ENCODE data around the gene LSM14B. TPM values are rescaled to one million over a fixed set of nuclear protein-coding genes. Genes with fewer than 3 reads are reported as not detected.

LSM14B gene
- total RNA-seq, 1 donor from 2014 or later: 36.8 TPM

DNA sequence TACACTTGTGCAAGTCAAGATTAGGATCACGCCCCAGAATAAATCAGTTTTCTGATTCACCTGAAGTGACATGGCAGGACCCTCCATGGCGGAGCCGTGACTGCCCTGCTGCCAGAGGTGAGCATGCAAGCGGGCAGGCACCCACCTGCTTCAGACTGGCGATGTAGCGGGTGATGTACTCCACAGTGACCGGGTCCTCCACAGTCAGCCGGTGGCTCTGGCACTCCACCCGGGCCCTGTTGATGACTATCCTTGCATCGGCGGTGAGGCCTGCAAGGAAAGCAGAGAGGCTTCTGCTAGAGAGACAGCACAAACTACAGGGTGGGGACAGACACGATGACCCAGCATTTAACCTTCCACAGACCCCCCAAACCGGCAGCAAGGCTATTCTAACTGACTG lies 17.4 kb downstream of the LSM14B start:
- H3K4me3 ChIP-seq: no peak overlapping the region
- no peaks in the 10 kb centered on the region for H3K27me3 ChIP-seq (ENCODE audit: low read depth)
- intact Hi-C loops (cut with DNase I): no loop called here
- no peak overlapping the region for H3K27ac ChIP-seq
- DNase-seq (no peak), ATAC-seq (no peak)
- H3K36me3 ChIP-seq: peaks cover 63% of the 10 kb centered on the region
- peaks cover 32% of the 10 kb centered on the region for H3K4me1 ChIP-seq
- TF ChIP-seq, protein P1, sequence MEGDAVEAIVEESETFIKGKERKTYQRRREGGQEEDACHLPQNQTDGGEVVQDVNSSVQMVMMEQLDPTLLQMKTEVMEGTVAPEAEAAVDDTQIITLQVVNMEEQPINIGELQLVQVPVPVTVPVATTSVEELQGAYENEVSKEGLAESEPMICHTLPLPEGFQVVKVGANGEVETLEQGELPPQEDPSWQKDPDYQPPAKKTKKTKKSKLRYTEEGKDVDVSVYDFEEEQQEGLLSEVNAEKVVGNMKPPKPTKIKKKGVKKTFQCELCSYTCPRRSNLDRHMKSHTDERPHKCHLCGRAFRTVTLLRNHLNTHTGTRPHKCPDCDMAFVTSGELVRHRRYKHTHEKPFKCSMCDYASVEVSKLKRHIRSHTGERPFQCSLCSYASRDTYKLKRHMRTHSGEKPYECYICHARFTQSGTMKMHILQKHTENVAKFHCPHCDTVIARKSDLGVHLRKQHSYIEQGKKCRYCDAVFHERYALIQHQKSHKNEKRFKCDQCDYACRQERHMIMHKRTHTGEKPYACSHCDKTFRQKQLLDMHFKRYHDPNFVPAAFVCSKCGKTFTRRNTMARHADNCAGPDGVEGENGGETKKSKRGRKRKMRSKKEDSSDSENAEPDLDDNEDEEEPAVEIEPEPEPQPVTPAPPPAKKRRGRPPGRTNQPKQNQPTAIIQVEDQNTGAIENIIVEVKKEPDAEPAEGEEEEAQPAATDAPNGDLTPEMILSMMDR (IDR thresholded peaks at IDR 0.05): no peak
- no peaks in the 10 kb centered on the region for H3K9me3 ChIP-seq

DNA sequence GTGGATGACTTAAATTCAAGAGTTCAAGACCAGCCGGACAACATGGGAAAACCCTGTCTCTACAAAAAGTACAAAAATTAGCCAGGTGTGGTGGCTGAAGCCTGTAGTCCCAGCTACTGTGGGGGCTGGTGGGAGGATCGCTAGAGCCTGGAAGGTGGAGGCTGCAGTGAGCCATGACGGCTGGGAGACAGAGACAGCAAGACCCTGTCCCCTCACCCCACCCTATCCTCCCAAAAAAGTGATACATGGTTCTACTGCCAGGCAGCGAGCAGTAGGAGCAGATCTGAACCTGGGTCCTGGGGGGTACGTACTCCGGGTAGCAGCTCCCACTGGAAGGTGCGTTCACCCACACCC lies 18.7 kb downstream of the LSM14B start:
- H3K27ac ChIP-seq: no peak overlapping the region
- DNase-seq (no peak), ATAC-seq (no peak)
- H3K9me3 ChIP-seq: no peaks in the 10 kb centered on the region
- no peaks in the 10 kb centered on the region for H3K27me3 ChIP-seq (ENCODE audit: low read depth)
- intact Hi-C loops (cut with DNase I): no loop called here
- peaks cover 50% of the 10 kb centered on the region for H3K36me3 ChIP-seq
- peaks cover 33% of the 10 kb centered on the region for H3K4me1 ChIP-seq
- TF ChIP-seq, protein P1 (IDR thresholded peaks at IDR 0.05): no peak
- H3K4me3 ChIP-seq: peak overlapping the region; percentile 87

DNA sequence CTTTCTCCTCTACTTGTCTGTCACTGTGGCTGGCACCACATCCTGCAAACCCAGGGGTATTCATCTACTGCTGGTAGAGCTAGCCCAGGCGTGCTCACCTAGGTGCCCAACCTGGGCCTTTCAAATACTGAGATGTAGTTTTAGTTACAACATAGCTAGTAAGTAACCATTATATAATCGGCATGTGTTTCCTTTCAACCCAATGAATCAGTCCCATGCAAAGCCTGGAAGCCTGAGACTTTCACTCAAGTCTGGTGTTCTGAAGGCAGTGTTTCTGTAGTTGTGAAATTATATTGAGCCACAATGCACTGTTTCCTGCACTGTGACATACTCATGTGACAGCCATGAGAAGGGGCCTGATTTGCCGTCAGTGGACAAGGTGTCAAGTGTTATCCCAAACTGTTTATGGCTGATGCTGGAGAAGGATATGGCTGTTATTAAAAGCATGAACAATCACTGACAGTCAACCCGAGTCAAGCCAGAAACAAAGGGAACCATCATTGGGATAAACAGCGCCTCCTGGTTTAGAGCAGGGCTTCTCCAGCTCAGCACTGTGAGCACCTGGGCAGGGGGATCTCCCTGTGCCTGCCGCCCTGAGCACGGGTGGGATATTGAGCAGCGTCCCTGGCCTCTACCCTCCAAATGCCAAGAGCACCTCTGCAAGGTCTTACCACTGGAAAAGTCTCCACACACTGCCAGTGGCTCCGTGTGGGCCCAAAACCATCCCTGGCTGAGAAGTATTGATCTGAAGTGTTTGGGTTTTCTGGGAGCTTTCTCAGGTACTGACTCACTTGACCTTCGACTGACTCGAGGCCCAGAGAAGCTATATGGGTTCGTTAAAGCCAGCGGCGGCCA lies 19.3 kb downstream of the LSM14B start:
- H3K4me3 ChIP-seq: peak overlapping the region; percentile 87
- intact Hi-C loops (cut with DNase I): no loop called here
- H3K27ac ChIP-seq: peak overlapping the region; percentile 89
- H3K4me1 ChIP-seq: peaks cover 33% of the 10 kb centered on the region
- TF ChIP-seq, protein P1 (IDR thresholded peaks at IDR 0.05): peak; percentile 30
- ATAC-seq (no peak), DNase-seq (no peak)
- peaks cover 43% of the 10 kb centered on the region for H3K36me3 ChIP-seq
- no peaks in the 10 kb centered on the region for H3K27me3 ChIP-seq (ENCODE audit: low read depth)
- H3K9me3 ChIP-seq: no peaks in the 10 kb centered on the region

DNA sequence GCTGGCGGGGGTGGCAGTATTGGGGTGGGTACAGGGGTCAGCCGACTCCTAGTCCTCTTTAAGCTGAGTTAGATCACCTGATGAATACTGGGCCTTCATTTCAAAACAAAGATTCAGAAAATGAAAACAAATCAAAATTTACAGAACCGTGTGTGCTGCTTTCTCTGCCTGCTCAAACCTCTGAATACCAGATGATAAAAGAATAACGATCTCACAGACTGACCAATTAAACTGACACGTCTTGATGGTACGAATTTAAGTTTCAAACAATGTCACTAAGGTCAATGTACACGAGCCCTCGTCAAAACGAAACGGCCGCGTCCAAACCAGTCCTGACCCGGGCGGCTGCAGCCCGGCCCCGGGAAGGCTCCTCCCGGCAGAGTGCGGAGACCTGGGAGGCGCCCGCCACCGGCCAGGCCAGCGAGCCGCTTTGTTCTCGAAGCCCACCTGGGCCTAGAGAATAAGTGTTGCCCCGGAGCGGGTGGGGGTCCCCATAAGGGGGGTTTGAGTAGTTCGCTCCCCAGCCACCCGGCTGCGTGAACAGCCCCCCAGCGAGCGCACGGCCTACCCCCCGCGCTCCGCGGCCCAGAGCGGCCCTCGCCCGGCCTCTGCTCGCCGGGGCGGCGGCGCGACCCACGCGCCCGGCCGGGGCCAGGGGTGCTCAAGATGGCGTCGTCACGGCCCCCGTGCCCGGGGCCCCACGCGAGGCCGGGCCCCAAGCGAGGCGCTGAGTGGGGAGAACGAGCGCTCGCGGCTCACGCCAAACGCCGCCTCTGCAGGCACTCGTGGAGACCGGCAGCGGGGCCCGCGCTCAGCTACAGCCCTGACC lies 20.2 kb downstream of the LSM14B start:
- TF ChIP-seq, protein P1 (IDR thresholded peaks at IDR 0.05): no peak
- peak overlapping the region; percentile 89 for H3K27ac ChIP-seq
- peaks cover 33% of the 10 kb centered on the region for H3K4me1 ChIP-seq
- H3K36me3 ChIP-seq: peaks cover 35% of the 10 kb centered on the region
- H3K27me3 ChIP-seq (ENCODE audit: low read depth): no peaks in the 10 kb centered on the region
- intact Hi-C loops (cut with DNase I): no loop called here
- H3K9me3 ChIP-seq: no peaks in the 10 kb centered on the region
- ATAC-seq (peak; percentile 17 to 35), DNase-seq (no peak)
- peak overlapping the region; percentile 87 for H3K4me3 ChIP-seq

DNA sequence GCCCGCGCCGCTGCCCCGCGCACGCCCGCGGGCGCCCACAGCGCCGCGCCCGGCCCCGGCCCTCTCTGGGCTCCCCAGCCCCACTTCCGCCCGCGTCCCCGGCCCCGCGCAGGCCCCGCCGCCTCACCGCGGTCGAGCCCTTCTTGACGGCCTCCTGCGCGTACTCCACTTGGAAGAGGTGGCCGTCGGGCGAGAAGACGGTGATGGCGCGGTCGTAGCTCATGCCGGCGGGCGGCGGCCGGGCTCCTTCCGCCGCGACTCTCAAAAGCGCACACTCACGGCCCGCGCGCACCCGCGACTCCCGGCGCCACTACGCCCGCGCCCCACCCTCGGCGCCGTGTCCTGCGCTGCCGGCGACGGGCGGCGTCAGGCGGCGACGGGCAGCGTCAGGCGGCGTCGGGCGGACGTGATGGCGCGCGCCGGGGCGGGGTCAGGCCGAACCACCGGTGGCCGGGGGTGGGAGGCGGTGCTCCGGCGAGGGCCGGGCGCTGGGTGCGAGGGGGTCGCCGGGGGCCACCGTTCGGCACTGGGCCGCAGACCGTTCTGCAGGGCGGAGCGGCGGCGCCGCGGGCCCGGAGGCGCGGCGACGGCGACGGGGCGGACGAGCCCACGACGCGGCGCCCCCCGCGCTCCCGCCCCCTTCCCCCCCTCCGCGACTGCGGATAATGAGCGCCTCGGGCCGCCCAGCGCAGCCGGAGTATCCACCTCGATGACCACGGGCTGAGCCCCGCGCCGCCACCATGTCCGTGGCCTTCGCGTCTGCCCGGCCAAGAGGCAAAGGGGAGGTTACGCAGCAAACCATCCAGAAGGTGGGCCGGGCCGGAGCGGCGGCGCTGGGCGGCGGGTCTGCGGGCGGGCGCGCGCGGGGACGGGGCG lies 21.0 kb downstream of the LSM14B start, which contains the start of the genes PSMA7 and SS18L1:
Gene PSMA7 (minus strand): TSS at position 314 of the 876 bp plus-strand sequence. CDS start 91 bp downstream, at position 223.
Gene SS18L1 (plus strand): TSS at position 689 of the 876 bp plus-strand sequence. CDS start 52 bp downstream, at position 741.
- TF ChIP-seq, protein P1 (IDR thresholded peaks at IDR 0.05): no peak
- Histone ChIP-seq H3K27ac (peak within 1 kb of the TSS; percentile 89), H3K27me3 (ENCODE audit: low read depth) (no peaks in the 10 kb centered on the region), H3K4me1 (peaks cover 33% of the 10 kb centered on the region), H3K4me3 (peak within 1 kb of the TSS; percentile 90), H3K9me3 (no peaks in the 10 kb centered on the region), H3K36me3 (peaks cover 27% of the 10 kb centered on the region)
- DNase-seq: peak; percentile 92
- intact Hi-C loops (cut with DNase I): no loop called here
- ATAC-seq: peak; percentile 94 to 95

Measured in lower lobe of right lung (tissue), 2 donors.